ENCODE data around the gene HABP2. TPM values are rescaled to one million over a fixed set of nuclear protein-coding genes. Genes with fewer than 3 reads are reported as not detected.

HABP2 gene
- total and polyA plus RNA-seq, 3 donors from 2014 or later = 0.37 to 1.9 TPM; not detected in 1

- no peak for DNase-seq
- H3K4me1 ChIP-seq = no peaks in the 10 kb centered on the region
- no peaks in the 10 kb centered on the region for H3K27me3 ChIP-seq
- 88 to 100% methylated on average over 1 of the region's 1 CpG for WGBS, 2 donors
- no peaks in the 10 kb centered on the region for H3K9me3 ChIP-seq
- TF ChIP-seq POLR2A (IDR thresholded peaks at IDR 0.05) = no peak
- no peak for TF ChIP-seq CTCF (IDR thresholded peaks at IDR 0.05)
- intact Hi-C loops (cut with DNase I; ENCODE audit: low total_unique reads) = no loop called here
- no peak overlapping the region for H3K27ac ChIP-seq
- H3K4me3 ChIP-seq = no peak overlapping the region
- no peaks in the 10 kb centered on the region for H3K36me3 ChIP-seq (ENCODE audit: low read depth, missing control alignments)
Observed at GRCh38 chr10:113581092-113581491, 28.2 kb downstream of the HABP2 start.

GRCh38 chr10:113583571-113583970, 30.7 kb downstream of the HABP2 start:
- no peak overlapping the region for H3K27ac ChIP-seq
- H3K36me3 ChIP-seq (ENCODE audit: low read depth, missing control alignments) = no peaks in the 10 kb centered on the region
- DNase-seq = no peak
- H3K4me3 ChIP-seq = no peak overlapping the region
- no peaks in the 10 kb centered on the region for H3K4me1 ChIP-seq
- WGBS, 2 donors = 61 to 67% methylated on average over 3 of the region's 3 CpGs
- H3K27me3 ChIP-seq = no peaks in the 10 kb centered on the region
- TF ChIP-seq POLR2A (IDR thresholded peaks at IDR 0.05) (no peak), CTCF (IDR thresholded peaks at IDR 0.05) (no peak)
- no peaks in the 10 kb centered on the region for H3K9me3 ChIP-seq
- intact Hi-C loops (cut with DNase I; ENCODE audit: low total_unique reads) = no loop called here

- Histone ChIP-seq H3K36me3 (ENCODE audit: low read depth, missing control alignments) (no peaks in the 10 kb centered on the region), H3K4me3 (no peak overlapping the region), H3K27me3 (no peaks in the 10 kb centered on the region), H3K9me3 (no peaks in the 10 kb centered on the region), H3K4me1 (no peaks in the 10 kb centered on the region), H3K27ac (no peak overlapping the region)
- TF ChIP-seq POLR2A (IDR thresholded peaks at IDR 0.05) = no peak
- TF ChIP-seq CTCF (IDR thresholded peaks at IDR 0.05) = no peak
- intact Hi-C loops (cut with DNase I; ENCODE audit: low total_unique reads) = no loop called here
- WGBS, 2 donors = 82% methylated on average over 1 of the region's 1 CpG; no CpG with 5 or more reads in 1 of the 2 donors
- no peak for DNase-seq
Observed at GRCh38 chr10:113585949-113586348, 33.1 kb downstream of the HABP2 start.

GRCh38 chr10:113589201-113589770, 36.4 kb downstream of the HABP2 start:
- no peaks in the 10 kb centered on the region for H3K27me3 ChIP-seq
- no peak overlapping the region for H3K27ac ChIP-seq
- no peak for TF ChIP-seq POLR2A (IDR thresholded peaks at IDR 0.05)
- no peak for TF ChIP-seq CTCF (IDR thresholded peaks at IDR 0.05)
- H3K9me3 ChIP-seq = no peaks in the 10 kb centered on the region
- no peak overlapping the region for H3K4me3 ChIP-seq
- H3K36me3 ChIP-seq (ENCODE audit: low read depth, missing control alignments) = no peaks in the 10 kb centered on the region
- H3K4me1 ChIP-seq = no peaks in the 10 kb centered on the region
- intact Hi-C loops (cut with DNase I; ENCODE audit: low total_unique reads) = no loop called here
- WGBS, 2 donors = 85% methylated on average over 13 of the region's 13 CpGs
- no peak for DNase-seq

- no peak for DNase-seq
- Histone ChIP-seq H3K9me3 (no peaks in the 10 kb centered on the region), H3K27ac (no peak overlapping the region), H3K4me1 (no peaks in the 10 kb centered on the region), H3K27me3 (no peaks in the 10 kb centered on the region), H3K36me3 (ENCODE audit: low read depth, missing control alignments) (no peaks in the 10 kb centered on the region), H3K4me3 (no peak overlapping the region)
- intact Hi-C loops (cut with DNase I; ENCODE audit: low total_unique reads) = no loop called here
- TF ChIP-seq CTCF (IDR thresholded peaks at IDR 0.05) (no peak), POLR2A (IDR thresholded peaks at IDR 0.05) (no peak)
- 86 to 90% methylated on average over 9 to 12 of the region's 12 CpGs for WGBS, 2 donors
Observed at GRCh38 chr10:113590581-113590980, 37.7 kb downstream of the HABP2 start.
